Panc1 (cell line): Measurements from ENCODE around the gene RAPGEF1.

ENCODE experiments used
- POLR2AphosphoS5 ChIP-seq: IDR thresholded peaks from 2 replicates; pipeline ENCODE4 v1.6.1; 2012; ENCODE audit warnings: mild to moderate bottlenecking, low read depth, low read length, moderate library complexity
- TF ChIP-seq, protein P1 (sequence below): fragments of 450-650 bp; IDR thresholded peaks from 2 replicates; pipeline ENCODE4 v1.5.1; 2017; ENCODE audit warnings: mild to moderate bottlenecking

DNA sequence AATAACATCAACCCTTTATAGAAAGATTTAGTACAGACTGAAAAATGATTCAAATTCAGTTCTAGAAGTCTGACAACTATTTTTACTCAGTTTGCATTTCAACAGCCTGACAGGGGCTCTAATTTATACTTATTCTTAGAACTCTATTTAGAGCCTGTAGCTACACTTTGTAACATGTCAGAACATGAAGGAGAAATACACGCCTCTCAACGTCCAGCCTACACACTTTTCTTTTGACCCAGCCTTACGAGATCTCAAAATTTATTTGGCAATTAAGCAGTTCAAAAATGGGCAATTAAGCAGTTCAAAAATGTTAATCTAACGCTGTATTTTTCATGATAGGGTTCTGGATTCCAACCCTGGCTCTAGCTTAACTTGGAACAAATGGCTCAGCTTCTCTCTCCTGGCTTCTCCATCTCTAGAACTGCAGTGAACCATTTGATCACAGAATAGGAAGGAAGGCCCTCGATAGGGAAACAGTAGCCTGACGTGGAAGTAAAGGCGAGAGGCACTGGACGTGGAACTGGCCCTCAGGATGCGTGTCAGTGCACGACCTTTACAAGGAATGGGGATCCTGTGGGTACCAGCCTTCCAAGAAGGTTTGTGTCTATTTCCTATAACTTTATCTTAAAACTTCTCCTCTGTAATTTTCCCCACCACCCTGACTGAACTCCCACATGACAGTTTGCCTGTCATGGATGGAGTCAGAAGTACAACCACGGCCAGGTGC is 128.1 kb downstream of the RAPGEF1 start:
- TF ChIP-seq, protein P1, sequence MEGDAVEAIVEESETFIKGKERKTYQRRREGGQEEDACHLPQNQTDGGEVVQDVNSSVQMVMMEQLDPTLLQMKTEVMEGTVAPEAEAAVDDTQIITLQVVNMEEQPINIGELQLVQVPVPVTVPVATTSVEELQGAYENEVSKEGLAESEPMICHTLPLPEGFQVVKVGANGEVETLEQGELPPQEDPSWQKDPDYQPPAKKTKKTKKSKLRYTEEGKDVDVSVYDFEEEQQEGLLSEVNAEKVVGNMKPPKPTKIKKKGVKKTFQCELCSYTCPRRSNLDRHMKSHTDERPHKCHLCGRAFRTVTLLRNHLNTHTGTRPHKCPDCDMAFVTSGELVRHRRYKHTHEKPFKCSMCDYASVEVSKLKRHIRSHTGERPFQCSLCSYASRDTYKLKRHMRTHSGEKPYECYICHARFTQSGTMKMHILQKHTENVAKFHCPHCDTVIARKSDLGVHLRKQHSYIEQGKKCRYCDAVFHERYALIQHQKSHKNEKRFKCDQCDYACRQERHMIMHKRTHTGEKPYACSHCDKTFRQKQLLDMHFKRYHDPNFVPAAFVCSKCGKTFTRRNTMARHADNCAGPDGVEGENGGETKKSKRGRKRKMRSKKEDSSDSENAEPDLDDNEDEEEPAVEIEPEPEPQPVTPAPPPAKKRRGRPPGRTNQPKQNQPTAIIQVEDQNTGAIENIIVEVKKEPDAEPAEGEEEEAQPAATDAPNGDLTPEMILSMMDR = no peak
- no peak for TF ChIP-seq POLR2AphosphoS5
